SK-N-SH (cell line): ENCODE measurements around the gene CFDP1. TPM values are rescaled to one million over a fixed set of nuclear protein-coding genes. Genes with fewer than 3 reads are reported as not detected.

Experiments used
- CTCF ChIA-PET: fragments of 300-600, 350-600 bp; formaldehyde crosslinking; extraction: SDS; loops from one replicate; lab custom pipeline; 2021; lab: Yijun Ruan, JAX
- POLR2A ChIA-PET: fragments of 350-600 bp; sonication (Branson Sonifier 250); formaldehyde crosslinking; extraction: SDS; loops from one replicate; lab custom pipeline; 2020; ENCODE audit warnings: antibody characterized with exemption, inconsistent platforms; lab: Yijun Ruan, JAX
- DNase-seq: peaks from one replicate; pipeline ENCODE4 v3.0.0; 2012
- H2AFZ ChIP-seq: fragments of 200-600 bp; sonication (generic); 2 replicates; pipeline ENCODE4 v1.8.1; 2016; ENCODE audit warnings: antibody characterized with exemption, mild to moderate bottlenecking, low read depth
- H3F3A ChIP-seq: fragments of 200-600 bp; sonication (generic); replicated peaks from 2 replicates; pipeline ENCODE3; 2016; ENCODE audit warnings: antibody characterized with exemption, mild to moderate bottlenecking; ENCODE audit not compliant: insufficient read depth
- H3K27ac ChIP-seq, 2 experiments: fragments of 200-500 bp in 1 of 2; fragments of 200-600 bp in 1 of 2; sonication (Bioruptor generic) in 1 of 2; sonication (generic), shearing (Covaris generic) in 1 of 2; 2 replicates each; pipeline versions ENCODE4 v1.5.1 to v1.6.1; 2014 to 2016; ENCODE audit warnings: low read depth in 2 of 2, inconsistent platforms in 1 of 2, low read length in 1 of 2, mild to moderate bottlenecking in 1 of 2, mixed read lengths in 1 of 2
- H3K27me3 ChIP-seq: fragments of 200-600 bp; sonication (generic), shearing (Covaris generic); 2 replicates; pipeline ENCODE4 v1.6.1; 2016; ENCODE audit warnings: mixed run types; ENCODE audit not compliant: insufficient read depth
- H3K36me3 ChIP-seq, 2 experiments: fragments of 200-500 bp in 1 of 2; fragments of 200-600 bp in 1 of 2; sonication (Bioruptor generic) in 1 of 2; sonication (generic) in 1 of 2; replicated peaks in 1 of 2; 2 replicates each; pipeline versions ENCODE3 to v1.5.1; 2014 to 2016; ENCODE audit warnings: low read length in 1 of 2, mild to moderate bottlenecking in 1 of 2; ENCODE audit not compliant: insufficient read depth in 2 of 2, control insufficient read depth in 1 of 2
- H3K4me1 ChIP-seq, 2 experiments: fragments of 200-500 bp in 1 of 2; fragments of 200-600 bp in 1 of 2; sonication (Bioruptor generic) in 1 of 2; sonication (generic), shearing (Covaris generic) in 1 of 2; 2 replicates each; pipeline versions ENCODE4 v1.5.1 to v1.6.1; 2014 to 2016; ENCODE audit warnings: low read depth in 1 of 2, low read length in 1 of 2, mixed run types in 1 of 2; ENCODE audit not compliant: insufficient read depth in 2 of 2, control insufficient read depth in 1 of 2
- H3K4me2 ChIP-seq: fragments of 200-600 bp; sonication (generic), shearing (Covaris generic); 2 replicates; pipeline ENCODE4 v1.6.1; 2017; ENCODE audit warnings: mixed run types
- H3K4me3 ChIP-seq, 2 experiments: fragments of 200-500 bp in 1 of 2; fragments of 200-600 bp in 1 of 2; sonication (Bioruptor generic) in 1 of 2; sonication (generic), shearing (Covaris generic) in 1 of 2; 2 replicates each; pipeline versions ENCODE4 v1.5.1 to v1.8.1; 2014 to 2016; ENCODE audit warnings: low read depth in 2 of 2, inconsistent platforms in 1 of 2, low read length in 1 of 2, mild to moderate bottlenecking in 1 of 2, mixed read lengths in 1 of 2, moderate library complexity in 1 of 2
- H3K79me2 ChIP-seq: fragments of 200-600 bp; sonication (generic); 2 replicates; pipeline ENCODE4 v1.8.1; 2017; ENCODE audit warnings: mild to moderate bottlenecking; ENCODE audit not compliant: insufficient read depth
- H3K9ac ChIP-seq: fragments of 200-600 bp; sonication (generic); 2 replicates; pipeline ENCODE4 v1.6.1; 2017; ENCODE audit warnings: mixed run types
- H3K9me2 ChIP-seq: fragments of 200-600 bp; sonication (generic); 2 replicates; pipeline ENCODE4 v1.6.1; 2017; ENCODE audit warnings: mixed run types
- H3K9me3 ChIP-seq: fragments of 200-600 bp; sonication (generic); 2 replicates; pipeline ENCODE4 v1.6.1; 2017; ENCODE audit warnings: mixed run types, mild to moderate bottlenecking, moderate library complexity
- H4K20me1 ChIP-seq: fragments of 200-600 bp; sonication (generic); 2 replicates; pipeline ENCODE4 v1.6.1; 2017; ENCODE audit warnings: mild to moderate bottlenecking, mixed run types; ENCODE audit not compliant: insufficient read depth
- EP300 ChIP-seq, 2 experiments: IDR thresholded peaks; 2 replicates each; pipeline versions ENCODE4 v1.4.0 to v1.6.1; 2012; ENCODE audit warnings: borderline replicate concordance in 1 of 2, low read depth in 1 of 2, low read length in 1 of 2
- FOSL2 ChIP-seq: IDR thresholded peaks from 2 replicates; pipeline ENCODE4 v1.4.0; 2012; ENCODE audit warnings: low read depth, mild to moderate bottlenecking, moderate library complexity, borderline replicate concordance
- FOXJ3 ChIP-seq: sonication (generic); formaldehyde crosslinking; IDR thresholded peaks from 2 replicates; pipeline ENCODE4 v1.5.1; 2020; ENCODE audit warnings: mild to moderate bottlenecking, missing genetic modification reagents
- FOXM1 ChIP-seq: IDR thresholded peaks from 2 replicates; pipeline ENCODE4 v1.4.0; 2012; ENCODE audit warnings: low read depth, mild to moderate bottlenecking
- GABPA ChIP-seq: IDR thresholded peaks from 2 replicates; pipeline ENCODE4 v1.4.0; 2012; ENCODE audit warnings: low read depth, mild to moderate bottlenecking
- GATA2 ChIP-seq: sonication (generic); formaldehyde crosslinking; IDR thresholded peaks from 2 replicates; pipeline ENCODE4 v1.5.0; 2020; ENCODE audit warnings: mild to moderate bottlenecking, missing genetic modification reagents
- IRF3 ChIP-seq: fragments of 150-350 bp; IDR thresholded peaks from 2 replicates; pipeline ENCODE4 v1.6.1; 2016; ENCODE audit warnings: mild to moderate bottlenecking, low read depth, low read length
- JUND ChIP-seq: IDR thresholded peaks from 2 replicates; pipeline ENCODE4 v1.4.0; 2012
- MAX ChIP-seq: IDR thresholded peaks from 2 replicates; pipeline ENCODE4 v1.4.0; 2012; ENCODE audit warnings: low read depth
- MEF2A ChIP-seq: IDR thresholded peaks from 2 replicates; pipeline ENCODE4 v1.4.0; 2012; ENCODE audit warnings: low read depth, borderline replicate concordance
- MXI1 ChIP-seq: IDR thresholded peaks from 2 replicates; pipeline ENCODE4 v1.6.1; 2012; ENCODE audit warnings: mild to moderate bottlenecking, low read depth, low read length, improper control_type of control experiment
- NFIC ChIP-seq: IDR thresholded peaks from 2 replicates; pipeline ENCODE4 v1.4.0; 2012; ENCODE audit warnings: borderline replicate concordance
- POLR2AphosphoS5 ChIP-seq: IDR thresholded peaks from 2 replicates; pipeline ENCODE4 v1.6.1; 2012; ENCODE audit warnings: low read depth, low read length
- RFX5 ChIP-seq: IDR thresholded peaks from 2 replicates; pipeline ENCODE4 v1.6.1; 2012; ENCODE audit warnings: mild to moderate bottlenecking, improper control_type of control experiment, low read length
- TAF1 ChIP-seq: IDR thresholded peaks from 2 replicates; pipeline ENCODE4 v1.6.1; 2012; ENCODE audit warnings: low read depth, mild to moderate bottlenecking, low read length, moderate library complexity, borderline replicate concordance
- TCF12 ChIP-seq: IDR thresholded peaks from 2 replicates; pipeline ENCODE4 v1.4.0; 2012
- USF1 ChIP-seq: IDR thresholded peaks from 2 replicates; pipeline ENCODE4 v1.4.0; 2012; ENCODE audit warnings: low read depth, borderline replicate concordance
- WGBS: methylation state at CpG from one replicate; pipeline ENCODE4 v1.1.6; 2017; ENCODE audit warnings: low lambda C conversion rate; 5-methylcytosine and 5-hydroxymethylcytosine counted together
- polyA plus RNA-seq, 3 experiments: library from polyadenylated mRNA; depleted of rRNA; stranded (reverse); fragments of >200 nt; gene quantifications; 2 replicates each; pipeline ENCODE4 v1.2.3, GENCODE V29; 2012
- TF ChIP-seq, protein P1 (sequence below): IDR thresholded peaks from 2 replicates; pipeline ENCODE4 v1.4.0; 2012; ENCODE audit warnings: low read depth, borderline replicate concordance

CFDP1 gene
- polyA plus RNA-seq, 1 of the 3 experiments (the other 2 are of a cell fraction): 46.0 TPM

DNA sequence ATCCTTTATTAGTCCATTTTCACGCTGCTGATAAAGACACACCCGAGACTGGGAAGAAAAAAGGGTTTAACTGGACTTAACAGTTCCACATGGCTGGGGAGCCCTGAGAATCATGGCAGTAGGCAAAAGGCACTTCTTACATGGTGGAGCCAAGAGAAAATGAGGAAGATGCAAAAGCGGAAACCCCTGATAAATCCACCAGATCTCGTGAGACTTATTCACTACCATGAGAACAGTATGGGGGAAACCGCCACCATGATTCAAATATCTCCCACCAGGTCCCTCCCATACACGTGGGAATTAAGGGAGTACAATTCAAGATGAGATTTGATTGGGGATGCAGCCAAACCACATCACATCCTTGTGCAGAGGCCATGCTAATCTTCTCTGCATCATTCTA, 146.9 kb downstream of the CFDP1 start:
- Histone ChIP-seq H3F3A (peaks cover 14% of the 10 kb centered on the region), H3K4me1 (peaks cover 4 to 24% of the 10 kb centered on the region in 2 experiments; a peak in 1 of 4 replicates), H2AFZ (no peak overlapping the region), H3K4me3 (no peak overlapping the region), H3K4me2 (no peak overlapping the region), H3K9ac (no peak overlapping the region), H3K9me2 (no peaks in the 10 kb centered on the region), H3K27ac (no peak overlapping the region), H3K9me3 (no peaks in the 10 kb centered on the region), H3K27me3 (no peaks in the 10 kb centered on the region), H3K79me2 (no peaks in the 10 kb centered on the region), H4K20me1 (no peaks in the 10 kb centered on the region), H3K36me3 (peaks cover 0 to 3% of the 10 kb centered on the region in 2 experiments)
- ChIA-PET POLR2A (no interaction called here), CTCF (interaction anchor here (1.3 to 5.0 kb wide), 2 partner anchors 7 to 52 kb away, joined by 4 to 22 read pairs; no protein-coding TSS in a partner anchor)
- 92% methylated on average over 6 of the region's 6 CpGs for WGBS
- no peak for DNase-seq
- no peak for TF ChIP-seq RFX5
- TF ChIP-seq IRF3: no peak
- TF ChIP-seq FOSL2: no peak
- no peak for TF ChIP-seq USF1
- no peak for TF ChIP-seq MXI1
- TF ChIP-seq, protein P1, sequence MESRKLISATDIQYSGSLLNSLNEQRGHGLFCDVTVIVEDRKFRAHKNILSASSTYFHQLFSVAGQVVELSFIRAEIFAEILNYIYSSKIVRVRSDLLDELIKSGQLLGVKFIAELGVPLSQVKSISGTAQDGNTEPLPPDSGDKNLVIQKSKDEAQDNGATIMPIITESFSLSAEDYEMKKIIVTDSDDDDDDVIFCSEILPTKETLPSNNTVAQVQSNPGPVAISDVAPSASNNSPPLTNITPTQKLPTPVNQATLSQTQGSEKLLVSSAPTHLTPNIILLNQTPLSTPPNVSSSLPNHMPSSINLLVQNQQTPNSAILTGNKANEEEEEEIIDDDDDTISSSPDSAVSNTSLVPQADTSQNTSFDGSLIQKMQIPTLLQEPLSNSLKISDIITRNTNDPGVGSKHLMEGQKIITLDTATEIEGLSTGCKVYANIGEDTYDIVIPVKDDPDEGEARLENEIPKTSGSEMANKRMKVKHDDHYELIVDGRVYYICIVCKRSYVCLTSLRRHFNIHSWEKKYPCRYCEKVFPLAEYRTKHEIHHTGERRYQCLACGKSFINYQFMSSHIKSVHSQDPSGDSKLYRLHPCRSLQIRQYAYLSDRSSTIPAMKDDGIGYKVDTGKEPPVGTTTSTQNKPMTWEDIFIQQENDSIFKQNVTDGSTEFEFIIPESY: no peak
- no peak for TF ChIP-seq FOXM1
- TF ChIP-seq POLR2AphosphoS5: no peak
- no peak for TF ChIP-seq TCF12
- TF ChIP-seq GATA2 (CRISPR knock-in tag): no peak
- no peak for TF ChIP-seq TAF1
- no peak for TF ChIP-seq JUND

DNA sequence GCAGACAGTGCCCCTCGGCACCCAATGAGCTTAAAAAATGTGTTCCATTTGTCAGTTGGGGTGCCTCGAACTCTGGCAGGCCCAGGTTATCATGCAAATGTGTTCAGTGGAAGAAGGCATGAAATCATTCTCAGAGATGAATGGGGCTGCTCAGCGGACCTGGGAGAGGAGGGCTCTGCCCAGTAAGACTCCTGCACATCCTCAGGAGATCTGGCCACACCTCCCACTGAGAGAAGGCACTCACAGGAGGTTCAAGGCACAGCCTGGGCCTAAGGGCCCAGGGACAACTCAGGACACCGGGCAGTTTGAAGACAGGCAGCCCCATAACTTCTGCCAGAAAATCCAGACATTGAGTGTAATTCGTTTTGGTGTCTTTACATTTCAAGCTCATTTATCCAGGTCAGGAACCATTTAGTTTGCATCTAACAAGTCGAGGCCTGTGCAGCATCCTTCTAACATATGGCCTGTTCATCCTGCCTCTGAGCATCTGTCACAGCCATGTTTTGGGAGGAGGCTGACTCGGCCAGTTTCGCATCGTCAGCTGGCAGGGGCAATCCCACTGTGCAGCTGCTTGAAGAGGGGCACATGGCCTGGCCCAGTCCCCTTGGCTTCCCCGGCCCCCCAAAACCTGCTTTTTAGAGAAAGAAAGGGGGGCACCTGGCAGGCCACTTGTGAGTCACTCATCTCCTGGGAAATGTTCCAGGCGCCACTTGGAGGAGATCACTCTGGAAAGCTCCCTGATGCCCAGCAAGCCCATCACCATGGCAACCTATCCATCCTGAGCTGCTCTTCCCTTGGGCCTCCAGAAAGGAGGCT, 150.6 kb downstream of the CFDP1 start:
- no peaks in the 10 kb centered on the region for H3K27me3 ChIP-seq
- peaks cover 0 to 22% of the 10 kb centered on the region in 2 experiments; a peak in 1 of 4 replicates for H3K4me1 ChIP-seq
- H3K27ac ChIP-seq: peak overlapping the region; percentile 46 to 62; a peak in 3 of 4 replicates
- H3K36me3 ChIP-seq: no peaks in the 10 kb centered on the region
- H3K9me2 ChIP-seq: no peaks in the 10 kb centered on the region
- TF ChIP-seq FOXJ3 (CRISPR knock-in tag) (no peak), EP300 (IDR thresholded peaks at IDR 0.05; ENCODE audit: borderline replicate concordance in 1 of 2, low read depth in 1 of 2, low read length in 1 of 2) (peak in 1 of 2 experiments; percentile 39; a peak in 1 of 4 replicates), IRF3 (no peak), NFIC (peak; percentile 70), MXI1 (peak; percentile 70; the same call in 1 of the 2 replicates), FOSL2 (peak; percentile 39; the same call in 1 of the 2 replicates), TCF12 (peak; percentile 51; the same call in 1 of the 2 replicates), MEF2A (no peak), MAX (no peak), GABPA (no peak)
- peak; percentile 63 for DNase-seq
- no peak overlapping the region for H2AFZ ChIP-seq
- no peak overlapping the region for H3K9ac ChIP-seq
- H4K20me1 ChIP-seq: no peaks in the 10 kb centered on the region
- ChIA-PET POLR2A (no interaction called here), CTCF (interaction anchor here (0.6 to 6.0 kb wide), 9 partner anchors 11 to 103 kb away, joined by 3 to 35 read pairs (median 4); no protein-coding TSS in a partner anchor)
- H3K4me2 ChIP-seq: no peak overlapping the region
- no peaks in the 10 kb centered on the region for H3K9me3 ChIP-seq
- H3F3A ChIP-seq: peaks cover 6% of the 10 kb centered on the region
- 64% methylated on average over 9 of the region's 11 CpGs for WGBS
- H3K4me3 ChIP-seq: no peak overlapping the region
- H3K79me2 ChIP-seq: no peaks in the 10 kb centered on the region
